CD4-positive, alpha-beta T cell treated with Interferon alpha-2 for 1 hour (primary cell): Measurements from ENCODE around the gene OTUD4.
"Not testable (repeated sequence)": the region's sequence is repeated elsewhere in the genome, so short reads cannot be mapped to it uniquely, and the experiment has no call there.

ENCODE experiments used
- DNase-seq, 2 donors: peaks; one replicate each; pipeline ENCODE4 v3.0.0-alpha.2; 2020 to 2022

The OTUD4 gene, protein sequence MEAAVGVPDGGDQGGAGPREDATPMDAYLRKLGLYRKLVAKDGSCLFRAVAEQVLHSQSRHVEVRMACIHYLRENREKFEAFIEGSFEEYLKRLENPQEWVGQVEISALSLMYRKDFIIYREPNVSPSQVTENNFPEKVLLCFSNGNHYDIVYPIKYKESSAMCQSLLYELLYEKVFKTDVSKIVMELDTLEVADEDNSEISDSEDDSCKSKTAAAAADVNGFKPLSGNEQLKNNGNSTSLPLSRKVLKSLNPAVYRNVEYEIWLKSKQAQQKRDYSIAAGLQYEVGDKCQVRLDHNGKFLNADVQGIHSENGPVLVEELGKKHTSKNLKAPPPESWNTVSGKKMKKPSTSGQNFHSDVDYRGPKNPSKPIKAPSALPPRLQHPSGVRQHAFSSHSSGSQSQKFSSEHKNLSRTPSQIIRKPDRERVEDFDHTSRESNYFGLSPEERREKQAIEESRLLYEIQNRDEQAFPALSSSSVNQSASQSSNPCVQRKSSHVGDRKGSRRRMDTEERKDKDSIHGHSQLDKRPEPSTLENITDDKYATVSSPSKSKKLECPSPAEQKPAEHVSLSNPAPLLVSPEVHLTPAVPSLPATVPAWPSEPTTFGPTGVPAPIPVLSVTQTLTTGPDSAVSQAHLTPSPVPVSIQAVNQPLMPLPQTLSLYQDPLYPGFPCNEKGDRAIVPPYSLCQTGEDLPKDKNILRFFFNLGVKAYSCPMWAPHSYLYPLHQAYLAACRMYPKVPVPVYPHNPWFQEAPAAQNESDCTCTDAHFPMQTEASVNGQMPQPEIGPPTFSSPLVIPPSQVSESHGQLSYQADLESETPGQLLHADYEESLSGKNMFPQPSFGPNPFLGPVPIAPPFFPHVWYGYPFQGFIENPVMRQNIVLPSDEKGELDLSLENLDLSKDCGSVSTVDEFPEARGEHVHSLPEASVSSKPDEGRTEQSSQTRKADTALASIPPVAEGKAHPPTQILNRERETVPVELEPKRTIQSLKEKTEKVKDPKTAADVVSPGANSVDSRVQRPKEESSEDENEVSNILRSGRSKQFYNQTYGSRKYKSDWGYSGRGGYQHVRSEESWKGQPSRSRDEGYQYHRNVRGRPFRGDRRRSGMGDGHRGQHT

DNA sequence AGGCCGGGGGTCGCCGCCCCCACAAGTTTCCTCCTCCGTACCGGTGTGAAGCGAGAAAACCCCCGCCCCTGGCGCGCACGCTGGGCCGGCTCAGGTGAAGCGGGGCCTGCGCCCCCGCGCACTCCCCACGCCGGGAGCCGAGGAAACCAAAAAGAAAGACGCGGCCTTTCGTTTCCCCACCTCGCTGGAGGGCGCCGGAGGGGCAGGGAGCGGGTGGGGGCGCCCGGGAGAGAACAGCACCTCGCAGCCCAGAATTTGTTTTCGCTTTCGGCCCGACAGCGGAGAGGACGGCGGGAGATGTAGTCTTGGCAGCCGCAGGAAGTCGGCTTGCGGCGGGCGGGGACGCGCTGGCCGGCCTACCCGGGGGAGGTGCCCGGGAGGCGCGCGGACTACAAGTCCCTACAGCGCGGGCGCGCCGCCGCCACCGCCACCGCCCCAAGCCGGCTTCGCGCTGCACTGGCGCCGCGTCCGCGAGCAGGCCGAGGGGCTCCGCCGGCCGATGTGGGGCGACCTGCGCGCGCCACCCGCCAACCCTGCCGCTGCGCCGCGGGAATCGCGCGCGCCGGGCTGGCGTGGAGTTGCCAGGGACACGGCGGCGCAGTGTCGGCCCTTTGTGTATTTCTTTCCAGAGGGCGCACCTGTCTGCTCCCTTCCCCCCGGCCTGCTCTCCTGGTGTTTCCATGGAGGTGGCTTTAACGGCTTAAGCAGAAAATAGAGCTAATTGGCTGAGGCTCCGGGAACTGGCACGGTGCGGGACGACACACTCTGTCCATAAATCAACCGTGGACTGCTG lies at the start of gene OTUD4:
Gene OTUD4, minus strand, starts transcription at position 292 of the 793 bp plus-strand sequence. CDS start 616 bp downstream, outside the sequence.
- peak; percentile 95 to 97 for DNase-seq

DNA sequence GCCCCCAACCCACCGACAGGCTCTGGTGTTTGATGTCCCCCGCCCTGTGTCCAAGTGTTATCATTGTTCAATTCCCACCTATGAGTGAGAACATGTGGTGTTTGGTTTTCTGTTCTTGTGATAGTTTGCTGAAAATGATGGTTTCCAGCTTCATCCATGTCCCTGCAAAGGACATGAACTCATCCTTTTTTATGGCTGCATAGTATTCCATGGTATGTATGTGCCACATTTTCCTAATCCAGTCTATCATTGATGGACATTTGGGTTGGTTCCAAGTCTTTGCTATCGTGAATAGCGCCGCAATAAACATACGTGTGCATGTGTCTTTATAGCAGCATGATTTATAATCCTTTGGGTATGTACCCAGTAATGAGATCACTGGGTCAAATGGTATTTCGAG lies 42.8 kb upstream of the OTUD4 start:
- DNase-seq = not testable (repeated sequence)

DNA sequence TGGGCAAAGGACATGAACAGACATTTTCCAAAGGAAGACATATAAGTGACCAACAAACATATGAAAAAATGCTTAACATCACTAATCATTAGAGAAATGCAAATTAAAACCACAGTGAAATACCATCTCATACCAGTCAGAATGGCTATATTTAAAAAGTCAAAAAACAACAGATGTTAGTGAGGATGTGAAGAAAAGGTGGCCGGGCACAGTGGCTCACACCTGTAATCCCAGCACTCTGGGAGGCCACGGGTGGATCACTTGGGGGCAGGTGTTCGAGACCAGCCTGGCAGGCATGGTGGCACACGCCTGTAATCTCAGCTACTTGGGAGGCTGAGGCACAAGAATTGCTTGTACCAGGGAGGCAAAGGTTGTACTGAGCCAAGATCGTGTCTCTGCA lies 41.1 kb upstream of the OTUD4 start:
- not testable (repeated sequence) for DNase-seq

DNA sequence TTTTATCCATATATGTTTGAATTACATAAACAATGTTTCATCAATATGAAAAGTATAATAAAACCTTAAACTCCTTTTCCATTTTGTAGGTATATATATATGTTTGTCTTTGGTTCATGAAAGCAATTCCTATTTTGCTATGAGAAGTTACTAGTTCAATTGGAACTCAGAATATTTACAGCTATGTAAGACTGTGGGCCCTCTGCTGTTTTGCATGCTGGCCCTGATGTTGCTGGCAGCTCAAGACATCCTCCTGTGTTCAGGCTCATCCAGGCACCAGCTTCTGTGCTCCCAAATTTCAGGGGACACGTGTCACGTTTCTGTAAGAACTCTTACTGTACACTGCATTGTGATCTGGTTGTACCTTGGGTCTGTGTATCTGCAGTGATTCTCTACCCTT lies 38.7 kb upstream of the OTUD4 start:
- no peak for DNase-seq

DNA sequence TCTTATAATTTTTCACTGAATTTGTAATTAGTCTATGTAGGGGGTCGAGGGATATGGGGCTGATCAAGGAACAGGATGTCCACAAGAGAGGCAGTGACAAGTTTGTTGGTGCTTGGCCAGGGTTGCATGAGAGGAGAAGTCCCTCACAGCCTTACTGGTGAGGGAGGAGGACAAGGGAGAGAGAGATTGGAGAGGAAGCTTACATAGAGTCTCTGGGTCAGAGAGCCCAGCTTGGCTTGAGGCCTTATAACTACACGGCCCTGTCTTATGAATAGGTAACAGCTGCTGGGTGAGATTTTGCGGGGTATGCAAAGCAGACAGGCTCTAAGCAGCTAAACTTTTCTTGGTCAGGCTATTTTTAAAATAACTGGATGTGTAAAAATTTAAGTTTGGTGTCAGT lies 37.9 kb upstream of the OTUD4 start:
- DNase-seq = no peak

DNA sequence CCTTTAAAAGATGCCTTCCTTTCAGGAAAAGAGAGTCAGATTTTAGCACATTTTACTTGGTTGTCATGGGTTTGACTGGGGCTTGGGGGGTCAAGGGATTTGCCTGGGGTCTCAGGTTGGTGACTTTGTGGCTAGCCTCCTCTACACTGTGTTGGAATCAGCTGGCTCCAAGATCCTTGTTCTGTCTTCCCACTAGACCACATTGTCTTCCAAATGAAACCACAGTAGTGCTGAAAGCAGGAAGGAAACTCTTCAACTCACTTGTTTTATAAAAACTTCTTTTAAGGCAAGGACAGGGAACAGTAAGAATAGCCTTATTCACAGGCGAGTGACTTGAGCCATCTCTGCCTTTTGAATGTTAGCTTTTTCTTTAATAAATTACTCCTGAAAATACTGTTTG lies 37.0 kb upstream of the OTUD4 start:
- no peak for DNase-seq

DNA sequence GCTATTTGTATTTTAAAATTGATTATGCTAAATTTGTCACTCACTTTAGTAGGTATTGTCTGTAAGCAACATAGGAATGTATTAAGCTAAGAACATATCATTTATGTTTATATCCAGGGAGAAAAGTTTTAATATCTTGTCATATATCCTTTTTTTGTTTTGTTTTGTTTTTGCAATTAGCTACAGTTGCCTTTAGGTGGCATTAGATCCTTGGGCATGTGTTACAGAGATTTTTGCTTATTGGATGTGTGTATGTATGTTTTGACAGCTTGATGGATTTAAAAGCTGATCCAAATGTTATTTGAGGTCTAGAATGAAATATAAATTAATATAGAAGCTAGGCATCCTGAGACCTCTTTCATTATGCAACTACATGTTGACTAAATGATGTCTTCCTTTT lies 36.1 kb upstream of the OTUD4 start:
- DNase-seq = peak in 1 of 2 donors; percentile 2

DNA sequence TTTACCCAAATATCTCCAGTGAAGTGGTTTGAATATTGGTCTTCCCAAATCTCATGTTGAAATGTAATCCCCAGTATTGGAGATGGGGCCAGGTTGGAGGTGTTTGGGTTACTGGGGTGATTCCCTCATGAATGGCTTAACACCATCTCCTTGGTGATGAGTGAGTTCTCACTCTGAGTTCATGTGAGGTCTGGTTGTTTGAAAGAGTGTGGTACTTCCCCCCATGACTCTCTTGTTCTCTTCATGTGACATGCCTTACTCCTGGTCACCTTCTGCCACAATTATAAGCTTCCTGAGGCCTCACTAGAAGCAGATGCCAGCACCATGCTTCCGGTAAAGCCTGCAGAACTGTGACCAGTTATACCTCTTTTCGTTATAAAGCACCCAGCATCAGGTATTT lies 32.9 kb upstream of the OTUD4 start:
- no peak for DNase-seq

DNA sequence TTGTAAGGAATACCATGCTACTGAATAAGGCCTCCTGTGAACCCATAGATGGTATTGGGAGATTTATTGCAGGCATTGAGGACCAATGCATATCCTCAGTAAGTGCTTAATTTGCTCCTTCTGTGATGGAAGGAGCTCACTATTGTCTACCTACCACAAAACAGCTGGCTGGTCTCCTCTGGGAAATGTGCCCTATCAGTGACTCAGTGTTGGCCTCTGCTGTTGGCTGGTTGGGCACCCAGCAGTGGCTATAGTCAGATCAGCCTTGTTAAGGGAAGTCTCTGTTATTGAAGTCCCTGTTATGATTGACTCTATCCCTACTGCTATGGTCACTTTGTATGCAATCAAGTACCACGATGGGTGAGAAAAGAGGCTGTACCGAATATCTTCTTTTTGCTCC lies 27.5 kb upstream of the OTUD4 start:
- no peak for DNase-seq

DNA sequence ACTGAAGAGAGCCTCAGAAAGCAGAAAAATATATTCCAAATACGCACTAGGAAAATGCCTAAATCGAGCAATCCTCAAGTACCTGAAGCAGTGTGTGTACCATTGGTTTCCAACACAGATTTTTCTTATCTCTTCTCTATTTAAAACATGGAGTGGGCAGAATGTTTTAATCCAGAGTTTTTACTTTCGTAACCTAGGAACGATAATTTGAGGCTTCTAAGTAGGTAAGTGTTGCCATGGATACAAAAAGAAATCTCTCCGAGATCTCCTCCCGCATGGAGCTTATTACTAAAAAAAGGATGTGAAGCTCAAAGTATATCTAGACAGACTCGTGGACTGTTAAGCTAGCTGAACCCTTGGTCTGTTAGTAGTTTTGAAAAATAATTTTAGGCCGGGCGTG lies 23.0 kb upstream of the OTUD4 start:
- no peak for DNase-seq

DNA sequence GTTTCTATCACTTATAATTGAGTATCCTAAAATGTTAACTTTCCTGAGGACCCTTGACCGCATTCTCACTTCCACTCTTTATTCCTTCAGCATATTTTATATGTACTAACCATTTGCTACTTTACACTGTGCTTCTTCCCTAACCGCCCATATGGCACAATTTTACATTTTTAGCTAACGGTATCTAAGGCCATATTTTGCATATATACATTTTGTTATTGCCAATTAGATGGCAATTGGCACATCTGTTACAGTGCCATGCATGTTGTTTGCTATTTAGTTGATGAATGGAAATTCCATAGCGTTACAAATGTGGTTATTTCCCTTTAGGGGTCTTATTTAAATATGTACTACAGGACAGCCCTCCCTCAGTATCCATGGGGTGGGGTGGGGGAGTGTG lies 20.0 kb upstream of the OTUD4 start:
- no peak for DNase-seq

DNA sequence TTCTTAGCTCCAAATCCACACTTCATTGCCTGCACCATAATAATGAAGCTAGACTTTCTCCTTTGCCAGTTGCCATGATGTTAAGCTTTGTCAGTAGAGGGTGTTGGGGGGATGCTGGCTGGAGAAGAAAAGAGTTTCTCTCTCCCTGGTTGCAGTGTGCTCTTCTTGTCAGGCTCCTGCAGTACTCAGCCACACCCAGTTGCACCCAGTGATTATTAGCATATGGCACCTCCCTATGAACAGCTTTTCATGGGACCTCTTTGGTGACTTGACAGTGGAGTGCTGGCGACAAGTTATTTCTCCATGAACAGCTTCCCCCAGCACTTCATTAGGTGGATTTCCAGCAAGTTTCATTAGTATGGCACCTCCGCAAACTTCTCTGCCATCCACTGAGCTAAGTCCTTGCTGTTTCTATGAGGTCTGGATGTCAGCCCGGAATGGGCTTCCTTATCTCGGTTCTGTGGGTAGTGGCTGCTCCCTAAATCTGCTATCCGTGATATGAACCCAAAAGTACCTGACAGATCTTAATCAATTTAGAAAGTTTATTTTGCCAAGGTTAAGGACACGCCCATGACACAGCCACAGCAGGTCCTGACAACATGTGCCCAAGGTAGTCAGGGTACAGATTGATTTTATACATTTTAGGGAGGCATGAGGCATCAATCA lies 18.8 kb upstream of the OTUD4 start:
- DNase-seq = no peak

DNA sequence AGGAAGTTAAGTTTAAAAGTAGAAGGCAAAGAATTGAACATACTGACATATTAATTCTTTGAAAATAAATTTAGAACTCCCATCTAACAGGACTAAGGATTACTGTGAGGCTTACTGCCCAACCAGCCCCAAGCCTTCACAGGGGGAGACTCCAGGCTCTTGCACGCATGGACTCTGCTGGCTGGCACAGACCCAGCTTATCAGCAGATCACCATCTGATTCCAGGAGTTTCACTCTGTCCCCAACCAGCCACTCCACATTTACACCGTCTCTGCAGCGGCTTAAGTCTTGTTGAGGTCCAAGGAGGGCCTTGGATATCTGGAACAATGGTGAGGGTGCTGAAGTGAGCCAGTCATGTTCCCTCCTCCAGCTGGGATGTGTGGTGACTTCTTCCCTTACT lies 16.4 kb upstream of the OTUD4 start:
- DNase-seq = no peak

DNA sequence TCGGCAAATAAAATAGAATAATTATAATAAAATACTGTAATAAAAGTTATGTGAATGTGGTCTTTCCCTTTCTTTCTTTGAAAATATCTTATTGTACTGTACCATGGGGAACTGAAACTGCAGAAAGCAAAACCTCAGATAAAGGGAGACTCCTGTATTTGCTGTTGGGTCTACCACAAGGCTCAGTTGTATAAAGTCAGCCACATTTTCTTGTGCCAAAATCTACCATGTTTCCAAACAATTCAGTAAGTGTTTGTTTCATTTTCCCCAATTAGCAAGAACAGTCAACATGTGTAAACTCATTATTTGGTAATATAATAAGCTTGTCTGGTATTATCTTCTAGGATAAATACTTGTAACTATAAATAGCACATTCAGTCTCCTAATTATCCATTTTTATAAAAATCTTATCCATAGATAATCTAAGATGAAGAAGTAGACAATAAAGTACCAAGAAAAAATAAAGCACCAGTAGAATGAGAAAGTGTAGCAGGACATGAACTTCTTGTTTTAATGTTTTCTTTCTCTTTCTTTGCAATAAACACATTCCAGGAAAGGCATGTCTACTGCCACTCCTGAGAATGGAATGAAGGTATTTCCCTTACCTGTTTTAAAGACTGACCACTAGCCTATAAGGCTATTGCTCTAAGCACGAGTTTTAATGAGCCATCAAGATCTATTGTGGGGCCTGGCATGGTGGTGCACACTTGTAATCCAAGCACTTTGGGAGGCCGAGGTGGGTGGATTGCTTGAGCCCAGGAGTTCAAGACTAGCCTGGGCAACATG lies 15.0 kb upstream of the OTUD4 start:
- no peak for DNase-seq

DNA sequence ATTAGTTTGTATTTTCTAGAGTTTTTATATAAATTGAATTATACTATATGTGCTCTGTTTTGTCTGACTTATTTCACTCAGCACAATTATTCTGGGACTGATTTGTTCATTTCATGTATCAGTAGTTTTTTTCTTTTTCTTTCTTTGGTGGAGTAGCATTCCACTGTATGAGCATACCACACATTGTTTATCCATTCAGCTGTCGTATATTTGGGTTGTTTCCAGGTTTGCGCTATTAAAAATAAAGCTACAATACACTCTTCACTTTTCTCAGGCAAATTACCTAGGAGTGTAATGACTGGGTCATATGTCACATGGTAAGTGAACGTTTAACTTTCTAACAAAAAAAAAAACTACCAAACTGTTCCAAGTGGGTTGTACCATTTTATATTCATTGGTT lies 9.6 kb upstream of the OTUD4 start:
- DNase-seq = no peak

DNA sequence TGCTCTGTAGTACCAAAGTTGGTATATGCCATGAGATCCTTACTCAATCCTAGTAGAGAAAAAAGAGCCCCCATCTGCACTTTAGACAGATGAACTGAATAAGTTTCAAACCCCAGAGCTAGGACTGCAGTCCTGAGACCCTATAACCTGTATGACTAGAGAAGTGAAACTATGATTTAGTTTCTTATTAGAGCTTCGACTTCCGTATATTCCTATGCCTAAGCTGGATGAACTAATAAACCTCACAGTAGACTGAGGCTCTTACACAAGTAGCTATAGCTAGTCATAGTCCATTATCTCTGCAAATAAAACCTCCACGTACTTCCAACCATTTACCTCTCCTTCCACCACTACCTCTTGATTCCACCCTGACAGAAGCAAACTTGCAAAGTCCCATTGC lies 6.3 kb upstream of the OTUD4 start:
- DNase-seq = no peak

DNA sequence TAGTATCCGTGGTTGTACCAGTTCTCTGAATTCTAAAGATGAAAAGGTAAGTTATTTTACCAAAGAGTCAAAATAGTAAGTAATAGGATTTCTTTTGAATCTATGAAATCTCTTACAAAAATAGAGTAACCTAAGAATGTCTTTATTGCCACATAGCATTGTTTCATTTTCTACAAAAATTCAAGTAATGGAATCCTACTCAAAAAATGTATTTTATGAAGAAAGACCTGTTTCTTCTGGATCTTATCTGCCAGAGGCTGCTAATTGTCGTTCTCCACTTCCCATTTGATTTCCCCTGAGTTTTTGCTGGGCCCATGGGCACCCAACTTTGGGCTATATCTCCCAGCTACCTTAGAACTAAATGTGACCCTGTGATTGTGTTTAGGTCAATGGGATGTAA lies 3.2 kb upstream of the OTUD4 start:
- no peak for DNase-seq

DNA sequence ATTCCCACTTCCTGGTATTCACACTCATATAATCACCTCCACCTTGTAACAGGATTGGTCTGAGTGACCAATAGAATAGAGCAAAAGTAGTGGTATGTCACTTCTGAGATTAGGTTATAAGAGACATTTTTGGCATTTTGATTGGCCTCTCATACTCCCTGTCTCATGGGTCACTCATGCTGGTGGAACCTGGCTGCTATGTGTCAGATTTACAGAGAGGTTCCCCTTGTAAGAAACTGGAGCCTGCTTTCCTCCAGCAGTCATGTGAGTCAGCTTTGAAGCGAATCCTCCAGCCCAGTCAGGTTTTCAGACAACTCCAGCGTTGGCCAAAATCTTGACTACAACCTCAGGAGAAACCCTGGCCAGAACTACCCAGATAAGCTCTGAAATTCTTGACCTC lies 2.6 kb upstream of the OTUD4 start:
- no peak for DNase-seq

DNA sequence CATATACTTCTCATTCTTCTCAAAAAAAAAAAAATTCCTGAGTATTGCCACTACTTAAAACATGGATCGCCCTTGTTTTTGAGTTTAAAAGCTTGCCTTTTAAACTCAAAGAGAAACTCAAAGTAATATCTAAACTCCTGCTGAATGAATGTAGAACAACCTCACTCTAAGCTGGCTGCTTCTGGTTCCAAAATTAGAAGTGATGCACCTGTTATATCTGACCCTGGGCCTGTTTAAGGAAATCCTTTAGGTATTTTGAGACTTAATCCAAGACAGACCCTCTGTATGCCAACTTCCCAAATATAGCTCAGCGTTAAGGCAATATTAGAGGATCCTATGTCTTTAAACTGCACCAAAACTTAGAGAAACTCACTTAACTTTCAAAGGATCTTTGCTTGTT lies 1.8 kb upstream of the OTUD4 start:
- DNase-seq = no peak

DNA sequence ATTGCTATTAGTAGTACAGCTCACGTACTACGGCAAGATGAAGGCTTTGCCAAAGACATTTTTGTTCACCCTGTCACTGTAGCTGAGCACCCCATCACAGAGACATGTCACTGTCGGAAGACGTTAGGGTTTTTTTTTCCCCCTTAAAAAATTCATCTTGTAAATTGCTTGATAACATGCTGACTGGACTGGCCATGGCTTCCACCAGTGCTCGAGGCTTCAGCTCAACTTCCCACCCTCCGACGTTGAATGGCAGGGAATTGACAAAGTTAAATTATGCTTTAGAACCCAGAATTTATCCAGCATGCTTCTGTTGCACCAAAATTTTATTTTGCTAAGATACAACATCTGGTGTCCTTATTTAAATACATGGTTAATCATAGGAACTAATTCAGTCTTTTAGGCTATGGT lies 707 bp upstream of the OTUD4 start:
- DNase-seq = peak in 1 of 2 donors; percentile 7

DNA sequence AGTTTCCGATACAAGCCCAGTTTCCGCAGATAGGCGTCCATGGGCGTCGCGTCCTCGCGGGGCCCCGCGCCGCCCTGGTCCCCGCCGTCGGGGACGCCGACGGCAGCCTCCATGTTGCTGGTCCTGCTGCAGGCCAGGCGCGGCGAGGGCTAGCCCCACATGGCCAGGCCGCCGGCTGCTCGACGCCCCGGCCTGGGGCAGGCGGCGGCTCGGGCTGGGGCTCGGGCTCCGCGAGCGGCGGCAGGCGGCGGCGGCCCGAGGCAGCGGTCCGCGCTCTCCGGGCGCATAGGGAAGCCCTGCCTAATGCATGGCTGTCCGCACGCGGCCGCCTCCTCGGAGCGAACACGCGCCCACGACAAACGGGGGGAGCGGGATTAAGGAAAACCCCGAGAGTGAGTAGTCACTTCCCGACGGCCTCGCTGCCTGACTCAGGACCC lies 510 bp downstream of the OTUD4 start:
- DNase-seq = not testable (repeated sequence)
